ENCODE measurements around the gene APCDD1L. TPM values are rescaled to one million over a fixed set of nuclear protein-coding genes. Genes with fewer than 3 reads are reported as not detected.

APCDD1L gene
- not detected for total RNA-seq
- polyA plus RNA-seq, result not detected

DNA sequence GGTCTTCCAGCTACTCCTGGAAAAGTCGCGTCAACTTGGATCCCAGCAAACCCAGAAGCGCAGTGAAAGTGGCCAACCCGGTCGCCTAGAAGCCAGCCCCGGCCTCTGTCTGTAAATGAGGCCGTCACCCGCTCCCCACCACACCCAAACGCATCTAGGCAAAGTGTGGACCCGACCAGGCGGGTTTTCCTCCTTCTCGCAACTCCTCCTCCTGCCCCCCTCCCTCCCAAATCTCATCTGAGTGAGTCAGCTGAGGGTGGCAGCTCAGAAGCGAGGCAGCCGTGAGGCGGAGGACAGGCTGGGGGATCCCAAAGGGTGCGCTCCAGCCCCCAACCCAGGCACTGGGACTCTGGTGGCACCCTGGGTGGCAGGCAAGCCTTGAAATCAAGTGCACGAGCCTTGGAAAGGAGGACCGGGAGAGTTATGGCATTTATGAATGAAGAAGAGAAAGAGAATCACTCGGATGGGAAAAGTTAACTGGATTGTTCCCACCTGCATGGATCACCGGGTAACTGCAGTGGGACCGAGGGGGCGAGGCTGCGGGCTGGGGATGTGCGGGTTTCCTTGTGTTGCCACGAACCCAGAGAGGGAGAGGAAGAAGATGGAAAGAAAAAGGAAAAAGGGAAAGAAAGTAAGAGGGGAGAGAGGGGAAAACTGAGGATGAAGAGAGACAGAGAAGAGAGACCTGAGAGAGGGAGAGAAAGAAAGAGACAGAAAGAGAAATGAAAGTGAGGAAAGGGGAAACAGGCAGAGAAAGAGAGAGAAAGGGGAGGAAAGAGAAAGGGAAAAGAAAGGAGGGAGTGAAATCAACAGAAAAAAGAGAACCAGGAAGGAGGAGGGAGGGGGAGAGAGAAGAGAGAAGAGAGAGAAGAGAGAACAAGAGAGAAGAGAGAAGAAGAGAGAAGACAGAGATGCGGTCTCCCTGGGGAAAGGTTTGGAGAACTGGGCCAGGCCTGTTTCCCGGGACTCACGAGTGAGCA lies at the start of gene APCDD1L:
Gene APCDD1L (minus strand): TSS at position 167 of the 980 bp plus-strand sequence. CDS start 692 bp downstream, outside the sequence.
- Mint-ChIP-seq H3K27me3 (peaks cover 21 to 48% of the 10 kb centered on the region in 2 donors), H3K36me3 (no peaks in the 10 kb centered on the region), H3K9me3 (no peaks in the 10 kb centered on the region), H3K27ac (no peak within 1 kb of the TSS), H3K4me3 (no peak within 1 kb of the TSS), H3K4me1 (no peaks in the 10 kb centered on the region)
- CTCF ChIA-PET, result no interaction called here
- H3K27me3 ChIP-seq (ENCODE audit: insufficient read depth, low read length, poor library complexity, severe bottlenecking), result peaks cover 7% of the 10 kb centered on the region
- no peaks in the 10 kb centered on the region for H3K36me3 ChIP-seq (ENCODE audit: insufficient read depth, low read length)
- no peak for DNase-seq
- H3K4me1 ChIP-seq (ENCODE audit: insufficient read depth, low read length), result no peaks in the 10 kb centered on the region
- POLR2A ChIA-PET, result no interaction called here
- H3K9me3 ChIP-seq (ENCODE audit: low read length), result no peaks in the 10 kb centered on the region
- no peak within 1 kb of the TSS for H3K27ac ChIP-seq (ENCODE audit: low read depth, low read length)
- H3K4me3 ChIP-seq (ENCODE audit: low read length), result no peak within 1 kb of the TSS

DNA sequence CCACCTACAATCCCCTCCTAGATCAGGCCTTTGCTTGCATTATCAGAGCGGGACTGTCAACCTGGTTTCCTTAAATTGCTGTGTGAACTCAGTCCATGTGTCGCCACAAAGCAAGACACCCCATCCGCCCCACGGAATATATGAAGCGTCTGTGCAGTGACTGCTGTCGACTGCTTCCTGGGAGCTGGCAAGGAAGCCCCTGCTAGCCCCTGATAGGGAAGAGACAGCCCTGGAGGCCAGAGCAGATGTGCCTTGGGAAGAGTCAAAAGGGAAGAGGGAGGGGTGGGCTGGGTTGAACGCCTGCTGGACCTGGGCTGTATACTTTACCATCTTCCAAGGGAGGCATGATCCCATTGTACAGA lies 44.1 kb upstream of the APCDD1L start:
- Mint-ChIP-seq H3K27me3 (peaks cover 0 to 14% of the 10 kb centered on the region in 2 donors), H3K9me3 (peaks cover 0 to 4% (median 2%) of the 10 kb centered on the region in 5 donors)
- CTCF ChIA-PET, result no interaction called here

GRCh38 chr20:58558486-58559367 lies 43.5 kb upstream of the APCDD1L start:
- Histone ChIP-seq H3K27me3 (ENCODE audit: insufficient read depth, low read length, poor library complexity, severe bottlenecking) (no peaks in the 10 kb centered on the region), H3K36me3 (ENCODE audit: insufficient read depth, low read length) (no peaks in the 10 kb centered on the region), H3K9me3 (ENCODE audit: low read length) (no peaks in the 10 kb centered on the region), H3K4me1 (ENCODE audit: insufficient read depth, low read length) (no peaks in the 10 kb centered on the region), H3K4me3 (ENCODE audit: low read length) (no peak overlapping the region), H3K27ac (ENCODE audit: low read depth, low read length) (no peak overlapping the region)
- H3K4me1 Mint-ChIP-seq, result no peaks in the 10 kb centered on the region
- peaks cover 0 to 5% (median 0%) of the 10 kb centered on the region in 3 donors for H3K36me3 Mint-ChIP-seq
- H3K4me3 Mint-ChIP-seq, result no peak overlapping the region
- DNase-seq, result no peak
- peaks cover 0 to 4% (median 1%) of the 10 kb centered on the region in 5 donors for H3K9me3 Mint-ChIP-seq
- ChIA-PET POLR2A (no interaction called here), CTCF (no interaction called here)
- H3K27me3 Mint-ChIP-seq, result peaks cover 0 to 16% of the 10 kb centered on the region in 2 donors
- H3K27ac Mint-ChIP-seq, result no peak overlapping the region

More for the DNA sequence above, 44.1 kb upstream of the APCDD1L start:
- POLR2A ChIA-PET, result no interaction called here
- no peak for DNase-seq
- no peak overlapping the region for H3K4me3 ChIP-seq (ENCODE audit: low read length)
- no peak overlapping the region for H3K27ac Mint-ChIP-seq
- no peaks in the 10 kb centered on the region for H3K4me1 Mint-ChIP-seq
- no peaks in the 10 kb centered on the region for H3K4me1 ChIP-seq (ENCODE audit: insufficient read depth, low read length)
- H3K9me3 ChIP-seq (ENCODE audit: low read length), result no peaks in the 10 kb centered on the region
- H3K27me3 ChIP-seq (ENCODE audit: insufficient read depth, low read length, poor library complexity, severe bottlenecking), result no peaks in the 10 kb centered on the region
- no peak overlapping the region for H3K27ac ChIP-seq (ENCODE audit: low read depth, low read length)
- H3K4me3 Mint-ChIP-seq, result no peak overlapping the region
- H3K36me3 Mint-ChIP-seq, result peaks cover 0 to 7% (median 0%) of the 10 kb centered on the region in 3 donors
- H3K36me3 ChIP-seq (ENCODE audit: insufficient read depth, low read length), result no peaks in the 10 kb centered on the region

- ChIA-PET POLR2A (no interaction called here), CTCF (no interaction called here)
- Mint-ChIP-seq H3K4me3 (no peak overlapping the region), H3K4me1 (no peaks in the 10 kb centered on the region), H3K36me3 (no peaks in the 10 kb centered on the region), H3K27me3 (peaks cover under 1 to 21% of the 10 kb centered on the region in 2 donors), H3K9me3 (no peaks in the 10 kb centered on the region), H3K27ac (no peak overlapping the region)
- H3K4me1 ChIP-seq (ENCODE audit: insufficient read depth, low read length), result no peaks in the 10 kb centered on the region
- no peak overlapping the region for H3K27ac ChIP-seq (ENCODE audit: low read depth, low read length)
- DNase-seq, result no peak
- no peak overlapping the region for H3K4me3 ChIP-seq (ENCODE audit: low read length)
- H3K27me3 ChIP-seq (ENCODE audit: insufficient read depth, low read length, poor library complexity, severe bottlenecking), result no peaks in the 10 kb centered on the region
- H3K9me3 ChIP-seq (ENCODE audit: low read length), result no peaks in the 10 kb centered on the region
- H3K36me3 ChIP-seq (ENCODE audit: insufficient read depth, low read length), result no peaks in the 10 kb centered on the region
Measured at GRCh38 chr20:58557733-58558342, 42.6 kb upstream of the APCDD1L start.

- Histone ChIP-seq H3K27ac (ENCODE audit: low read depth, low read length) (no peak overlapping the region), H3K4me1 (ENCODE audit: insufficient read depth, low read length) (no peaks in the 10 kb centered on the region), H3K27me3 (ENCODE audit: insufficient read depth, low read length, poor library complexity, severe bottlenecking) (no peaks in the 10 kb centered on the region), H3K36me3 (ENCODE audit: insufficient read depth, low read length) (no peaks in the 10 kb centered on the region), H3K4me3 (ENCODE audit: low read length) (no peak overlapping the region), H3K9me3 (ENCODE audit: low read length) (no peaks in the 10 kb centered on the region)
- peaks cover 4 to 21% of the 10 kb centered on the region in 2 donors for H3K27me3 Mint-ChIP-seq
- ChIA-PET POLR2A (no interaction called here), CTCF (no interaction called here)
- DNase-seq, result no peak
- H3K4me3 Mint-ChIP-seq, result no peak overlapping the region
- H3K4me1 Mint-ChIP-seq, result no peaks in the 10 kb centered on the region
- H3K9me3 Mint-ChIP-seq, result no peaks in the 10 kb centered on the region
- H3K36me3 Mint-ChIP-seq, result no peaks in the 10 kb centered on the region
- H3K27ac Mint-ChIP-seq, result no peak overlapping the region
Measured at GRCh38 chr20:58556961-58557360, 41.8 kb upstream of the APCDD1L start.

DNA sequence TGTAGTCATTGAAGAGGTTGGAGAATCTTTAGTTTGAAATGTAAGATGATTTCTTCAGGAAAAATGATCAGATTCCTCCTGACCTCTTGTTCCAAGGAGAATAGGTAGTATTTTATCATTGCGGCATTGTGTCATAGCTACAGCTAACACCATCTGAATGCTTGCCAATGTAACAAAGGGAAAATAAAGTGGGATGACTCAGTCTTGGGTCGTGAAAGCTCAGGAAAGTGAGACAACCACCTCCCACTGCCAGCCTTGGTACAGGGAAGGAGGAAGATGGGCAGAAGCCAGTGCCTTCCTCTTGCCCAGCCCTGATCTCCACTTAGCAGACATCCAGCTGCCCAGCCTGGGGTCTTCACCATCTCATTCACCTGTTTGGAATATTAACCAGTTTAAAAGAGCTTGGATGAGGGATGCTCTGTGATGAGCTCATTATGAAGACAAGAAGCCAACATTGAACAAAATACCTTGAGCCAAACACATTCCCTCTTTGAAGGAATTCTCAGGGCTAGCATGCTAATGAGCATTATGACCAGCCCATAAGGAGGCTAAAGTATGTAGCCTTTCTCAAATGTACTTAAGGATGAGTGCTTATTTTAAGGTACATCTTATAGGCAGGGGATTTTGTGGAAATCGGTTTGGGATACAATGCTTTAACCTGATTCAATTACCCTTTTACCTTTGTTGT lies 40.0 kb upstream of the APCDD1L start:
- ChIA-PET CTCF (no interaction called here), POLR2A (no interaction called here)
- Histone ChIP-seq H3K27ac (ENCODE audit: low read depth, low read length) (no peak overlapping the region), H3K4me1 (ENCODE audit: insufficient read depth, low read length) (no peaks in the 10 kb centered on the region), H3K4me3 (ENCODE audit: low read length) (no peak overlapping the region), H3K9me3 (ENCODE audit: low read length) (no peaks in the 10 kb centered on the region), H3K36me3 (ENCODE audit: insufficient read depth, low read length) (no peaks in the 10 kb centered on the region), H3K27me3 (ENCODE audit: insufficient read depth, low read length, poor library complexity, severe bottlenecking) (no peaks in the 10 kb centered on the region)
- Mint-ChIP-seq H3K27me3 (peaks cover 4 to 24% of the 10 kb centered on the region in 2 donors), H3K9me3 (no peaks in the 10 kb centered on the region), H3K36me3 (no peaks in the 10 kb centered on the region), H3K27ac (no peak overlapping the region), H3K4me1 (no peaks in the 10 kb centered on the region), H3K4me3 (no peak overlapping the region)
- no peak for DNase-seq

GRCh38 chr20:58554541-58554940 lies 39.3 kb upstream of the APCDD1L start:
- peaks cover 4 to 25% of the 10 kb centered on the region in 2 donors for H3K27me3 Mint-ChIP-seq
- Histone ChIP-seq H3K27ac (ENCODE audit: low read depth, low read length) (no peak overlapping the region), H3K4me1 (ENCODE audit: insufficient read depth, low read length) (no peaks in the 10 kb centered on the region), H3K9me3 (ENCODE audit: low read length) (no peaks in the 10 kb centered on the region), H3K27me3 (ENCODE audit: insufficient read depth, low read length, poor library complexity, severe bottlenecking) (no peaks in the 10 kb centered on the region), H3K4me3 (ENCODE audit: low read length) (no peak overlapping the region), H3K36me3 (ENCODE audit: insufficient read depth, low read length) (no peaks in the 10 kb centered on the region)
- no peaks in the 10 kb centered on the region for H3K9me3 Mint-ChIP-seq
- no peak overlapping the region for H3K4me3 Mint-ChIP-seq
- DNase-seq, result no peak
- no peak overlapping the region for H3K27ac Mint-ChIP-seq
- ChIA-PET POLR2A (no interaction called here), CTCF (no interaction called here)
- H3K36me3 Mint-ChIP-seq, result no peaks in the 10 kb centered on the region
- H3K4me1 Mint-ChIP-seq, result no peaks in the 10 kb centered on the region
